ENCODE results near the gene RNU6-7.

Gene RNU6-7

GRCh38 chr14:32205554-32205953, 3.7 kb downstream of the RNU6-7 start:
- DNase-seq = no peak

GRCh38 chr14:32205984-32206383, 4.1 kb downstream of the RNU6-7 start:
- DNase-seq = no peak

GRCh38 chr14:32206552-32206951, 4.7 kb downstream of the RNU6-7 start:
- DNase-seq = no peak

GRCh38 chr14:32208490-32208889, 6.6 kb downstream of the RNU6-7 start:
- DNase-seq = no peak

GRCh38 chr14:32209471-32209870, 7.6 kb downstream of the RNU6-7 start:
- DNase-seq = no peak

GRCh38 chr14:32211068-32211404, 9.2 kb downstream of the RNU6-7 start:
- DNase-seq = no peak

GRCh38 chr14:32212833-32213232, 11.0 kb downstream of the RNU6-7 start:
- no peak for DNase-seq

GRCh38 chr14:32217301-32217700, 15.5 kb downstream of the RNU6-7 start:
- DNase-seq = no peak

- DNase-seq = no peak
Measured at GRCh38 chr14:32224737-32225377, 23.0 kb downstream of the RNU6-7 start.

- DNase-seq = no peak
Measured at GRCh38 chr14:32225378-32225920, 23.6 kb downstream of the RNU6-7 start.

- DNase-seq = no peak
Measured at GRCh38 chr14:32226056-32226455, 24.2 kb downstream of the RNU6-7 start.

- no peak for DNase-seq
Measured at GRCh38 chr14:32230181-32230580, 28.3 kb downstream of the RNU6-7 start.

GRCh38 chr14:32230695-32231280, 28.9 kb downstream of the RNU6-7 start:
- DNase-seq = no peak

GRCh38 chr14:32232481-32232880, 30.6 kb downstream of the RNU6-7 start:
- no peak for DNase-seq

GRCh38 chr14:32233260-32233659, 31.4 kb downstream of the RNU6-7 start:
- no peak for DNase-seq

GRCh38 chr14:32244404-32244803, 42.6 kb downstream of the RNU6-7 start:
- no peak for DNase-seq

GRCh38 chr14:32246751-32247150, 44.9 kb downstream of the RNU6-7 start:
- no peak for DNase-seq

- DNase-seq = no peak
Measured at GRCh38 chr14:32249371-32249770, 47.5 kb downstream of the RNU6-7 start.

- no peak for DNase-seq
Measured at GRCh38 chr14:32249780-32250179, 47.9 kb downstream of the RNU6-7 start.

- no peak for DNase-seq
Measured at GRCh38 chr14:32250681-32251080, 48.8 kb downstream of the RNU6-7 start.

GRCh38 chr14:32251530-32251929, 49.7 kb downstream of the RNU6-7 start:
- no peak for DNase-seq
